ENCODE measurements around the gene CDK19. TPM values are rescaled to one million over a fixed set of nuclear protein-coding genes. Genes with fewer than 3 reads are reported as not detected.
"Not testable (repeated sequence)": the region's sequence is repeated elsewhere in the genome, so short reads cannot be mapped to it uniquely, and the experiment has no call there.

Gene CDK19
- total RNA-seq, 1 donor from 2014 or later, result 26.6 TPM

DNA sequence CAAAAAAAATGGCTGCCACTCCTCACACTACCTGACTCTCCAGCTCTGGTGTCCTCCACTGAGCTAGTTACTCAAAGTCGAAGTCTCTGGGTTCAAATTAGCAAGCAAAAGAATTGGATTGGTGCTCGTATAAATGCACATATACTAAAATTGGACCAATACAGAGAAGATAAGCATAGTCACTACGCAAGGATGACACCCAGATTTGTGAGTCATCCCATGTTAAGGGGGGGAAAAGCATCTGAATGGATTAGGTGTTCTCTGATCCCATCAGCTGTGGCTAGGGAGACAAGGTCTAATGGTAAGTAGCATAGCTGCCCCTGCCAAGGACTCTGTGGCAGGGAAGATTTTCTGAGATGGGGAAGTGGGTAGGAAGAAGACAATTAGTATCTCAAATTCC, 41.0 kb upstream of the CDK19 start:
- no peak for ATAC-seq
- no peaks in the 10 kb centered on the region for H3K36me3 ChIP-seq
- no peak for TF ChIP-seq CTCF (IDR thresholded peaks at IDR 0.05)
- no peak overlapping the region for H3K4me3 ChIP-seq
- intact Hi-C loops (cut with DNase I), result no loop called here
- no peak overlapping the region for H3K27ac ChIP-seq
- no peaks in the 10 kb centered on the region for H3K27me3 ChIP-seq
- no peak for DNase-seq
- no peaks in the 10 kb centered on the region for H3K9me3 ChIP-seq
- H3K4me1 ChIP-seq, result no peaks in the 10 kb centered on the region

DNA sequence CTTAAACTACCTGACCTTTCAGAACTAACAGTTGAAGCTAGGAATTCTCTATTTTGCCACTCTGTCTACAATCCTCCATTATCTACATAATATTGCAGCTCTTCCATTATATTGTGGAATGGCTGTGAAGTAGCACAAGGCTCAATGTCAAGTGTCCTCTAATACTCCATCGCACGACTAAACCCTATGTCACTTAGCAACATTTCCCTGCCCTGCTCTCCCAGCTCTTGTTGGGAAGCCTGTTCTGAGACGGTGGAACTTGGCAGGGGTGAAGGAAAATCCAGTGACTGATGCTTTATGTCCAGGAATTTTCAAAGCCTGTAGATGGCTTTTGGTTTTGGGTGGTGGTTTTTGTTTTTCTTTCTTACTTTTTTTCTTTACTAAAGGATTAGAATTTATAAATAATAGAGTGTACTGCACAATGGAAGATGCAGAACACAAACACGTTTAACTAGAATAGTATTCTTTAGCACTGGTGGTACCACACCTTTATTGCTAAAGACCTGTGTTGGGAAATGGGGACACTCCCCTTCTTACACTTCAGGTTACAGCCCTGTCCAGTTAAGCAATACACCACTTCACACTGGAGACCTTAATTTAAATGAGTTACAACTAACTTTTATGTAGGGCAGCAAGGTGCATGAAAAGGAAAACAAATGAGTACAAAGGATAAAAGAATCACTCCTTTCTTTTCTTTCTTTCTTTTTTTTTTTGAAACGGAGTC, 38.6 kb upstream of the CDK19 start:
- TF ChIP-seq CTCF (IDR thresholded peaks at IDR 0.05), result no peak
- Histone ChIP-seq H3K36me3 (no peaks in the 10 kb centered on the region), H3K4me3 (no peak overlapping the region), H3K4me1 (no peaks in the 10 kb centered on the region), H3K27me3 (no peaks in the 10 kb centered on the region), H3K9me3 (no peaks in the 10 kb centered on the region), H3K27ac (peak overlapping the region; percentile 63)
- DNase-seq, result no peak
- intact Hi-C loops (cut with DNase I), result no loop called here
- ATAC-seq, result peak; percentile 87

GRCh38 chr6:110852773-110853172, 37.5 kb upstream of the CDK19 start:
- TF ChIP-seq CTCF (IDR thresholded peaks at IDR 0.05), result no peak
- Histone ChIP-seq H3K27ac (peak overlapping the region; percentile 63), H3K9me3 (no peaks in the 10 kb centered on the region), H3K36me3 (no peaks in the 10 kb centered on the region), H3K27me3 (no peaks in the 10 kb centered on the region), H3K4me1 (no peaks in the 10 kb centered on the region), H3K4me3 (no peak overlapping the region)
- DNase-seq (no peak), ATAC-seq (no peak)
- intact Hi-C loops (cut with DNase I), result no loop called here

GRCh38 chr6:110849781-110850180, 34.5 kb upstream of the CDK19 start:
- H3K36me3 ChIP-seq, result no peaks in the 10 kb centered on the region
- TF ChIP-seq CTCF (IDR thresholded peaks at IDR 0.05), result no peak
- H3K27me3 ChIP-seq, result no peaks in the 10 kb centered on the region
- intact Hi-C loops (cut with DNase I), result no loop called here
- H3K4me1 ChIP-seq, result no peaks in the 10 kb centered on the region
- H3K4me3 ChIP-seq, result no peak overlapping the region
- no peak overlapping the region for H3K27ac ChIP-seq
- DNase-seq (no peak), ATAC-seq (no peak)
- H3K9me3 ChIP-seq, result no peaks in the 10 kb centered on the region

DNA sequence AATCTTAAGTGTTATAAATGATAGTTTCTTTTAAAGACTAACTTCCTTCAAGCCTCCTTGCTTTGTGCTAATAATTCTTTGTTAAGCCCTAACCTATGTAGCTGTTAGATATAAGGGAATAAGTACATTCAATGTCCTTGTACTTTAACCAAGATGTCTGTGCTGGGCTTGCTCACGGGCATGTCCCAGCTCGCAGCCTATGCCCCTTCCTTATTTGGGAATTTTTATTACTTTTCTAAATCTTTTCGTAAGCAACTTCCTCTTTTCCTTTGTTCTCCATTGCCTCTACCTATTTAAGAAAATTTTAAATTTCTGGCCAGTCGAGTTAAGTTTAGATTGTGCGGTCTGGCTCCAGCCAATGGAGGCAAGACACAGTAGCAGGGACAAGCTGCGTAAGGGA, 26.0 kb upstream of the CDK19 start:
- Histone ChIP-seq H3K9me3 (no peaks in the 10 kb centered on the region), H3K36me3 (no peaks in the 10 kb centered on the region)

GRCh38 chr6:110835751-110836150, 20.5 kb upstream of the CDK19 start:
- H3K27me3 ChIP-seq; H3K36me3 ChIP-seq; DNase-seq; ATAC-seq; H3K4me1 ChIP-seq; H3K4me3 ChIP-seq; intact Hi-C loops (cut with DNase I); H3K9me3 ChIP-seq; H3K27ac ChIP-seq: not testable (repeated sequence)

More for the DNA sequence above, 26.0 kb upstream of the CDK19 start:
- ATAC-seq (no peak), DNase-seq (no peak)
- H3K4me3 ChIP-seq, result no peak overlapping the region
- H3K27ac ChIP-seq, result no peak overlapping the region
- no peak for TF ChIP-seq CTCF (IDR thresholded peaks at IDR 0.05)
- intact Hi-C loops (cut with DNase I), result no loop called here
- no peaks in the 10 kb centered on the region for H3K27me3 ChIP-seq
- H3K4me1 ChIP-seq, result no peaks in the 10 kb centered on the region
